T-helper 1 cell (primary cell): Measurements from ENCODE around the gene LUZP1.

Source experiments
- DNase-seq, 5 donors: peaks; one replicate each; pipeline ENCODE4 v3.0.0-alpha.2; 2012 to 2020

Gene LUZP1

GRCh38 chr1:23081376-23081775 is 87.3 kb downstream of the LUZP1 start:
- no peak for DNase-seq

GRCh38 chr1:23080885-23081284 is 87.8 kb downstream of the LUZP1 start:
- DNase-seq, result no peak

GRCh38 chr1:23079025-23079424 is 89.6 kb downstream of the LUZP1 start:
- no peak for DNase-seq

- no peak for DNase-seq
Observed at GRCh38 chr1:23074012-23074411, 94.6 kb downstream of the LUZP1 start.

- DNase-seq, result no peak
Observed at GRCh38 chr1:23069675-23070074, 99.0 kb downstream of the LUZP1 start.

GRCh38 chr1:23069149-23069548 is 99.5 kb downstream of the LUZP1 start:
- DNase-seq, result no peak

GRCh38 chr1:23066075-23066474 is 102.6 kb downstream of the LUZP1 start:
- no peak for DNase-seq

GRCh38 chr1:23065385-23065784 is 103.3 kb downstream of the LUZP1 start:
- DNase-seq, result no peak

GRCh38 chr1:23062271-23062670 is 106.4 kb downstream of the LUZP1 start:
- no peak for DNase-seq

GRCh38 chr1:23057301-23057700 is 111.4 kb downstream of the LUZP1 start:
- no peak for DNase-seq

GRCh38 chr1:23051290-23051909 is 117.3 kb downstream of the LUZP1 start:
- no peak for DNase-seq

- DNase-seq, result no peak
Observed at GRCh38 chr1:23050201-23050600, 118.5 kb downstream of the LUZP1 start.

- DNase-seq, result no peak
Observed at GRCh38 chr1:23044035-23044434, 124.6 kb downstream of the LUZP1 start.

GRCh38 chr1:23040509-23040908 is 128.1 kb downstream of the LUZP1 start:
- DNase-seq, result no peak

- no peak for DNase-seq
Observed at GRCh38 chr1:23039308-23039826, 129.3 kb downstream of the LUZP1 start.

GRCh38 chr1:23037081-23037740 is 131.4 kb downstream of the LUZP1 start:
- DNase-seq, result no peak

GRCh38 chr1:23035823-23036452 is 132.7 kb downstream of the LUZP1 start:
- no peak for DNase-seq
